Measurements from ENCODE around the gene PSAP.
A peak's percentile ranks its signal among the peaks of the same experiment; 100 is the strongest.

Gene PSAP

GRCh38 chr10:71772832-71773220, 78.2 kb downstream of the PSAP start:
- TF ChIP-seq CTCF (IDR thresholded peaks at IDR 0.05): no peak
- no peak for DNase-seq (ENCODE audit: low spot score)
- Histone ChIP-seq H3K4me3 (peak overlapping the region; percentile 78), H3K27ac (peak overlapping the region; percentile 94 to 96)

GRCh38 chr10:71771821-71772617, 79.0 kb downstream of the PSAP start:
- Histone ChIP-seq H3K27ac (peak overlapping the region; percentile 94 to 96), H3K4me3 (peak overlapping the region; percentile 78)
- TF ChIP-seq CTCF (IDR thresholded peaks at IDR 0.05): no peak
- peak; percentile 95 for DNase-seq (ENCODE audit: low spot score)

GRCh38 chr10:71771204-71771603, 79.8 kb downstream of the PSAP start:
- TF ChIP-seq CTCF (IDR thresholded peaks at IDR 0.05): no peak
- H3K27ac ChIP-seq: peak overlapping the region; percentile 94 to 96
- no peak for DNase-seq (ENCODE audit: low spot score)

GRCh38 chr10:71770789-71771188, 80.3 kb downstream of the PSAP start:
- TF ChIP-seq CTCF (IDR thresholded peaks at IDR 0.05): no peak
- DNase-seq (ENCODE audit: low spot score): no peak
- H3K27ac ChIP-seq: peak overlapping the region; percentile 94 to 96
- peak overlapping the region; percentile 78 for H3K4me3 ChIP-seq

More at GRCh38 chr10:71771204-71771603, 79.8 kb downstream of the PSAP start:
- peak overlapping the region; percentile 78 for H3K4me3 ChIP-seq

- no peak for TF ChIP-seq CTCF (IDR thresholded peaks at IDR 0.05)
- peak overlapping the region; percentile 78 for H3K4me3 ChIP-seq
- no peak for DNase-seq (ENCODE audit: low spot score)
- peak overlapping the region; percentile 94 to 96 for H3K27ac ChIP-seq
Measured at GRCh38 chr10:71770255-71770654, 80.8 kb downstream of the PSAP start.

- H3K4me3 ChIP-seq: peak overlapping the region; percentile 78
- TF ChIP-seq CTCF (IDR thresholded peaks at IDR 0.05): no peak
- no peak for DNase-seq (ENCODE audit: low spot score)
- H3K27ac ChIP-seq: peak overlapping the region; percentile 94 to 96
Measured at GRCh38 chr10:71769279-71769823, 81.7 kb downstream of the PSAP start.

All from coronary artery (tissue), 2 donors.